Astrocyte (in vitro differentiated cells and primary cell): ENCODE measurements around the gene C9orf43. TPM values are rescaled to one million over a fixed set of nuclear protein-coding genes. Genes with fewer than 3 reads are reported as not detected.

ENCODE experiments used
- DNase-seq: peaks from one replicate; pipeline ENCODE4 v3.0.0-alpha.2; 2010; ENCODE audit warnings: low read depth
- FAIRE-seq: peaks from 2 replicates; lab custom pipeline; 2011; peaks lifted over from hg19 to GRCh38; lab: Jason Lieb, UNC
- H2AFZ ChIP-seq: 2 replicates; pipeline ENCODE4 v1.6.0; 2012; ENCODE audit warnings: low read depth, low read length, inconsistent platforms
- H3K27ac ChIP-seq: 2 replicates; pipeline ENCODE4 v1.5.1; 2011; ENCODE audit warnings: low read depth, low read length, inconsistent platforms
- H3K27me3 ChIP-seq: 2 replicates; pipeline ENCODE4 v1.6.0; 2011; ENCODE audit warnings: low read length, inconsistent platforms; ENCODE audit not compliant: insufficient read depth
- H3K36me3 ChIP-seq: 2 replicates; pipeline ENCODE4 v1.5.1; 2011; ENCODE audit warnings: low read length, inconsistent platforms; ENCODE audit not compliant: insufficient read depth
- H3K4me1 ChIP-seq: 2 replicates; pipeline ENCODE4 v1.5.1; 2011; ENCODE audit warnings: low read length, inconsistent platforms; ENCODE audit not compliant: insufficient read depth
- H3K4me2 ChIP-seq: 2 replicates; pipeline ENCODE4 v1.6.0; 2012; ENCODE audit warnings: low read length, inconsistent platforms
- H3K4me3 ChIP-seq: 2 replicates; pipeline ENCODE4 v1.5.1; 2011; ENCODE audit warnings: low read depth, mild to moderate bottlenecking, low read length, inconsistent platforms; ENCODE audit not compliant: insufficient read depth
- H3K79me2 ChIP-seq: 2 replicates; pipeline ENCODE4 v1.6.0; 2012; ENCODE audit warnings: mild to moderate bottlenecking, low read length, inconsistent platforms; ENCODE audit not compliant: insufficient read depth
- H3K9ac ChIP-seq: 2 replicates; pipeline ENCODE4 v1.6.0; 2012; ENCODE audit warnings: mild to moderate bottlenecking, low read length, inconsistent platforms
- H3K9me3 ChIP-seq: 2 replicates; pipeline ENCODE4 v1.5.1; 2012; ENCODE audit warnings: low read depth, mild to moderate bottlenecking, low read length, inconsistent platforms; ENCODE audit not compliant: insufficient read depth
- H4K20me1 ChIP-seq: 2 replicates; pipeline ENCODE4 v1.6.0; 2012; ENCODE audit warnings: low read length, inconsistent platforms; ENCODE audit not compliant: insufficient read depth
- H3K27ac Mint-ChIP-seq: one replicate; pipeline ENCODE4 v1.8.0; 2021; ENCODE audit warnings: mild to moderate bottlenecking, mixed read lengths; ENCODE audit not compliant: unreplicated experiment
- H3K27me3 Mint-ChIP-seq: one replicate; pipeline ENCODE4 v1.8.0; 2021; ENCODE audit warnings: low read depth, mixed read lengths; ENCODE audit not compliant: unreplicated experiment
- H3K36me3 Mint-ChIP-seq: one replicate; pipeline ENCODE4 v1.8.0; 2021; ENCODE audit warnings: low read depth, mixed read lengths; ENCODE audit not compliant: unreplicated experiment
- H3K4me1 Mint-ChIP-seq: one replicate; pipeline ENCODE4 v1.8.0; 2021; ENCODE audit warnings: low read depth, mixed read lengths; ENCODE audit not compliant: unreplicated experiment
- H3K4me3 Mint-ChIP-seq: one replicate; pipeline ENCODE4 v1.8.0; 2021; ENCODE audit warnings: mild to moderate bottlenecking, moderate library complexity, mixed read lengths; ENCODE audit not compliant: unreplicated experiment
- H3K9me3 Mint-ChIP-seq: one replicate; pipeline ENCODE4 v1.8.0; 2021; ENCODE audit warnings: mild to moderate bottlenecking, mixed read lengths; ENCODE audit not compliant: unreplicated experiment
- EZH2 ChIP-seq: IDR thresholded peaks from 2 replicates; pipeline ENCODE4 v1.6.1; 2012; ENCODE audit warnings: mild to moderate bottlenecking, low read length, inconsistent platforms; ENCODE audit not compliant: insufficient read depth
- total RNA-seq: library from RNA; stranded (reverse); gene quantifications from 2 replicates; pipeline ENCODE4 v1.2.1, GENCODE V29; 2021
- TF ChIP-seq, protein P1 (sequence below): IDR thresholded peaks from 2 replicates; pipeline ENCODE4 v1.5.1; 2011; ENCODE audit warnings: low read depth, mild to moderate bottlenecking, inconsistent platforms, low read length, moderate library complexity; ENCODE audit not compliant: insufficient read depth

The C9orf43 gene
- total RNA-seq, 1 donor from 2014 or later: 0.66 TPM

DNA sequence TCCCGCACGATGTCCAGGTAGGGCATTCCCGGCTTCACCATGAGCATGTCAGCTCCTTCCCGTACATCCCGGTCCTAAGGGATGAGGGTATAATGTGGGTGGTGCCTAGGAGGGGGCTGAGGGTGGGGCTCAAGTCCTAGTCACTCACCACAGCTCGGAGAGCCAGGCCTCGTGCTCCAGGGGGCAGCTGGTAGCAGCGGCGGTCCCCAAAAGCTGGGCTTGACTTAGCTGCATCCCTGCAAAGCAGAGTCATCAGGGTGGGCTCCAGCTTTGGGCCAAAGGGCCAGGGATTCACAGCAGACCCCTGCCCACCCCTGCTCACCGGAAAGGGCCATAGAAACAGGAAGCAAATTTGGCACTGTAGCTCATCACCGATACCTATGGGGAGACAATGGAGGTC lies 21.1 kb upstream of the C9orf43 start:
- Histone ChIP-seq H3K4me2 (no peak overlapping the region), H3K36me3 (peaks cover 5% of the 10 kb centered on the region), H3K4me3 (no peak overlapping the region), H4K20me1 (no peaks in the 10 kb centered on the region), H2AFZ (no peak overlapping the region), H3K27me3 (no peaks in the 10 kb centered on the region), H3K9ac (no peak overlapping the region), H3K79me2 (no peaks in the 10 kb centered on the region), H3K27ac (no peak overlapping the region), H3K4me1 (no peaks in the 10 kb centered on the region), H3K9me3 (no peaks in the 10 kb centered on the region)
- DNase-seq: no peak
- H3K27me3 Mint-ChIP-seq: no peaks in the 10 kb centered on the region
- H3K27ac Mint-ChIP-seq: no peak overlapping the region
- H3K4me1 Mint-ChIP-seq: no peaks in the 10 kb centered on the region
- H3K36me3 Mint-ChIP-seq: peaks cover 29% of the 10 kb centered on the region
- H3K9me3 Mint-ChIP-seq: no peaks in the 10 kb centered on the region
- no peak for FAIRE-seq
- TF ChIP-seq EZH2: no peak
- TF ChIP-seq, protein P1, sequence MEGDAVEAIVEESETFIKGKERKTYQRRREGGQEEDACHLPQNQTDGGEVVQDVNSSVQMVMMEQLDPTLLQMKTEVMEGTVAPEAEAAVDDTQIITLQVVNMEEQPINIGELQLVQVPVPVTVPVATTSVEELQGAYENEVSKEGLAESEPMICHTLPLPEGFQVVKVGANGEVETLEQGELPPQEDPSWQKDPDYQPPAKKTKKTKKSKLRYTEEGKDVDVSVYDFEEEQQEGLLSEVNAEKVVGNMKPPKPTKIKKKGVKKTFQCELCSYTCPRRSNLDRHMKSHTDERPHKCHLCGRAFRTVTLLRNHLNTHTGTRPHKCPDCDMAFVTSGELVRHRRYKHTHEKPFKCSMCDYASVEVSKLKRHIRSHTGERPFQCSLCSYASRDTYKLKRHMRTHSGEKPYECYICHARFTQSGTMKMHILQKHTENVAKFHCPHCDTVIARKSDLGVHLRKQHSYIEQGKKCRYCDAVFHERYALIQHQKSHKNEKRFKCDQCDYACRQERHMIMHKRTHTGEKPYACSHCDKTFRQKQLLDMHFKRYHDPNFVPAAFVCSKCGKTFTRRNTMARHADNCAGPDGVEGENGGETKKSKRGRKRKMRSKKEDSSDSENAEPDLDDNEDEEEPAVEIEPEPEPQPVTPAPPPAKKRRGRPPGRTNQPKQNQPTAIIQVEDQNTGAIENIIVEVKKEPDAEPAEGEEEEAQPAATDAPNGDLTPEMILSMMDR: no peak
- no peak overlapping the region for H3K4me3 Mint-ChIP-seq

DNA sequence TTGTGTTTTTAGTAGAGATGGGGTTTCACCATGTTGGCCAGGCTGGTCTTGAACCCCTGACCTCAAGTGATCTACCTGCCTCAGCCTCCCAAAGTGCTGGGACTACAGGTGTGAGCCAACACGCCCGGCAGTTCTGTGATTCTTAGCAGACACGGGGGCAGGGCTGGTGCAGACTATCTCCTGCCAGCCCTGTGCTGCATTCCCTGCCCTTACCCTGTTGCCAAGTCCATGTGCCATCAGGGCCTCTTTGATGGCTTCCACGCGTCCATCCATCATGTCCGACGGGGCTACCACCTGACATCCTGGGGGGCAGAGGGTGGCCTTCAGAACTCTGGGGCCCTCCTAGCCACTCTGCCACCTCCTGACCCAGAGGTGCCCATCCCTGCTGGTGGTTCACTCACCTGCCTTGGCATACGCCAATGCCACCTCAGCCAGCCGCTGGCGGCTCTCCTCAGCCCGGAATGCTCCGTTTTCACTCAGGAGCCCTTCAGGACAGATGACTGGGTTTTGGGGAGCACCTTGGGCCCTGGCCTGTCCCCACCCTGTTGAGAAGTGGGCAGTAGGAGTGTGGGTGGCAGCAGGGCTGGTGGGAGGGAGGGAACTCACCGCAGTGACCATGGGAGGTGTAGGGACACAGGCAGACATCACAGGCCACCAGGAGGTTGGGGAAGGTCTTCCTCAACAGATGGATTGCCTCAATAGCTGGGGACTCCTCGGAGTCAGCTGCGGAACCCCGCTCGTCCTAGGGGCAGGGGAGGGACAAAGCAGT lies 20.2 kb upstream of the C9orf43 start:
- Histone ChIP-seq H3K79me2 (no peaks in the 10 kb centered on the region), H3K36me3 (peaks cover 5% of the 10 kb centered on the region), H3K9ac (no peak overlapping the region), H3K27me3 (no peaks in the 10 kb centered on the region), H3K4me3 (no peak overlapping the region), H2AFZ (no peak overlapping the region), H3K9me3 (no peaks in the 10 kb centered on the region), H3K4me2 (no peak overlapping the region), H4K20me1 (no peaks in the 10 kb centered on the region), H3K27ac (no peak overlapping the region), H3K4me1 (no peaks in the 10 kb centered on the region)
- H3K36me3 Mint-ChIP-seq: peaks cover 29% of the 10 kb centered on the region
- FAIRE-seq (no peak), DNase-seq (no peak)
- no peak overlapping the region for H3K27ac Mint-ChIP-seq
- no peaks in the 10 kb centered on the region for H3K9me3 Mint-ChIP-seq
- TF ChIP-seq, protein P1: no peak
- TF ChIP-seq EZH2: no peak
- no peak overlapping the region for H3K4me3 Mint-ChIP-seq
- no peaks in the 10 kb centered on the region for H3K27me3 Mint-ChIP-seq
- H3K4me1 Mint-ChIP-seq: no peaks in the 10 kb centered on the region

DNA sequence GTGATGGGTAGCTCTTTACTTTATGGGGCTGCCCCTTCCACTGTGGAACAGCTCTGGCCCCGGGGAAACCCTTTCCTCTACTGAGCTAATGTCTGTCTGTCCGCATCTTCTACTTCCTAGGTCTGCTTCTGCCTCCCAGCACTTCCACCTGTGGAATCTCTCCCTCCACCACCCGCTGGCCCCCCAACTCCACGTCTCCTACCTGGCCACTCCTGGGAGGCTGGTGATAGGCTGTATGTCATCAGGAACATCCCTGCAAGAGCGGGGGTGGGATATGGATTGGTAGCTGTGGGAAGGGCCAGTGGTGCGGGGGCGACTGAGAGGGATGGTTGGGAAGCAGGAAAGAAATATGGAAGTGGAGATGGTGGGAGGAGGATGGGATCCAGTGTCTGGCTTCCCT lies 18.6 kb upstream of the C9orf43 start:
- Mint-ChIP-seq H3K9me3 (no peaks in the 10 kb centered on the region), H3K27me3 (no peaks in the 10 kb centered on the region), H3K4me3 (no peak overlapping the region), H3K27ac (peak overlapping the region; percentile 18), H3K4me1 (peaks cover 9% of the 10 kb centered on the region), H3K36me3 (peaks cover 22% of the 10 kb centered on the region)
- H3K79me2 ChIP-seq: no peaks in the 10 kb centered on the region
- H3K9ac ChIP-seq: no peak overlapping the region
- no peak overlapping the region for H3K27ac ChIP-seq
- no peak overlapping the region for H3K4me2 ChIP-seq
- H2AFZ ChIP-seq: no peak overlapping the region
- peaks cover 7% of the 10 kb centered on the region for H4K20me1 ChIP-seq
- TF ChIP-seq EZH2: no peak
- TF ChIP-seq, protein P1: no peak
- H3K9me3 ChIP-seq: no peaks in the 10 kb centered on the region
- peaks cover 5% of the 10 kb centered on the region for H3K36me3 ChIP-seq
- FAIRE-seq (no peak), DNase-seq (no peak)
- no peaks in the 10 kb centered on the region for H3K27me3 ChIP-seq
- no peak overlapping the region for H3K4me3 ChIP-seq
- no peaks in the 10 kb centered on the region for H3K4me1 ChIP-seq
